K562 (cell line): Measurements from ENCODE around the gene TMC1. TPM values are rescaled to one million over a fixed set of nuclear protein-coding genes. Genes with fewer than 3 reads are reported as not detected.

Source experiments
- ATAC-seq: fragments of 200-7000 bp; cut with Tn5 transposase; 3 replicates; pipeline ENCODE4 v1.9.1; 2020; ENCODE audit warnings: moderate library complexity
- BruUV-seq: library from RNA; stranded (reverse); fragments of 400-500 nt; replicated peaks from 2 replicates; lab custom pipeline; 2021; lab: Mats Ljungman, UMichigan
- CTCF ChIA-PET: fragments of 300-600 bp; formaldehyde crosslinking; extraction: SDS; loops from one replicate; lab custom pipeline; 2021; ENCODE audit warnings: low intra/inter-chr PET ratio; lab: Yijun Ruan, JAX
- POLR2A ChIA-PET: fragments of 300-600, 350-650 bp; sonication (Branson Sonifier 250); formaldehyde crosslinking; extraction: SDS; loops from one replicate; lab custom pipeline; 2021; ENCODE audit warnings: antibody characterized with exemption, inconsistent platforms; lab: Yijun Ruan, JAX
- DNase-seq, 4 experiments: peaks; one replicate each; pipeline versions ENCODE4 v3.0.0 to v3.0.0-alpha.2; 2011 to 2018; ENCODE audit warnings: low spot score in 3 of 4, mixed read lengths in 3 of 4; ENCODE audit errors: extremely low read depth in 1 of 4
- FAIRE-seq: peaks from 2 replicates; lab custom pipeline; 2011; peaks lifted over from hg19 to GRCh38; lab: Jason Lieb, UNC
- H2AFZ ChIP-seq: 2 replicates; pipeline ENCODE4 v1.6.0; 2011; ENCODE audit warnings: low read depth, low read length, control low read depth, inconsistent platforms
- H3K27ac ChIP-seq: fragments of 200-600 bp; 3 replicates; pipeline ENCODE4 v1.8.0; 2011; ENCODE audit warnings: low read depth, mild to moderate bottlenecking, control low read depth, inconsistent platforms, low read length, moderate library complexity, mixed read lengths; ENCODE audit errors: extremely low read depth
- H3K27me3 ChIP-seq, 2 experiments: fragments of 300-600 bp in 1 of 2; 2 replicates in 1 of 2; 3 replicates in 1 of 2; pipeline versions ENCODE4 v1.6.0 to v1.8.0; 2011; ENCODE audit warnings: inconsistent platforms in 2 of 2, low read length in 2 of 2, mild to moderate bottlenecking in 1 of 2, mixed read lengths in 1 of 2, moderate library complexity in 1 of 2; ENCODE audit not compliant: control insufficient read depth in 2 of 2, insufficient read depth in 2 of 2
- H3K36me3 ChIP-seq: fragments of 300-600 bp; 3 replicates; pipeline ENCODE4 v1.8.0; 2011; ENCODE audit warnings: mild to moderate bottlenecking, low read length, inconsistent platforms; ENCODE audit not compliant: control insufficient read depth, insufficient read depth
- H3K4me1 ChIP-seq, 2 experiments: fragments of 200-600 bp in 1 of 2; replicated peaks in 1 of 2; 2 replicates in 1 of 2; 3 replicates in 1 of 2; pipeline versions ENCODE4 v1.5.1 to v1.8.0; 2011; ENCODE audit warnings: inconsistent platforms in 2 of 2, low read length in 2 of 2, mild to moderate bottlenecking in 1 of 2, mixed read lengths in 1 of 2, moderate library complexity in 1 of 2; ENCODE audit not compliant: control insufficient read depth in 2 of 2, insufficient read depth in 2 of 2
- H3K4me2 ChIP-seq: 2 replicates; pipeline ENCODE4 v1.6.1; 2011; ENCODE audit warnings: low read length, control low read depth, inconsistent platforms, mixed read lengths; ENCODE audit not compliant: insufficient read depth
- H3K4me3 ChIP-seq: fragments of 200-600 bp; sonication (generic), shearing (Covaris generic); 2 replicates; pipeline ENCODE4 v1.5.1; 2016; ENCODE audit warnings: control low read depth, inconsistent platforms
- H3K79me2 ChIP-seq: fragments of 200-600 bp; 3 replicates; pipeline ENCODE4 v1.8.0; 2011; ENCODE audit warnings: low read length, inconsistent platforms; ENCODE audit not compliant: control insufficient read depth, insufficient read depth
- H3K9ac ChIP-seq, 2 experiments: 2 replicates each; pipeline versions ENCODE4 v1.6.0 to v1.6.1; 2011; ENCODE audit warnings: low read depth in 2 of 2, low read length in 2 of 2, control low read depth in 1 of 2, inconsistent platforms in 1 of 2, mild to moderate bottlenecking in 1 of 2, mixed read lengths in 1 of 2; ENCODE audit not compliant: insufficient read depth in 1 of 2
- H3K9me1 ChIP-seq: one replicate; pipeline ENCODE4 v1.6.0; 2011; ENCODE audit warnings: inconsistent platforms, mild to moderate bottlenecking, low read length, moderate library complexity; ENCODE audit not compliant: control insufficient read depth, insufficient read depth
- H3K9me3 ChIP-seq: replicated peaks from 2 replicates; pipeline ENCODE4 v1.5.1; 2011; ENCODE audit warnings: low read depth, low read length, inconsistent platforms; ENCODE audit not compliant: control insufficient read depth, insufficient read depth
- H4K20me1 ChIP-seq: replicated peaks from 2 replicates; pipeline ENCODE4 v1.6.1; 2011; ENCODE audit warnings: low read length, inconsistent platforms, mixed read lengths; ENCODE audit not compliant: control insufficient read depth, insufficient read depth
- DMBX1 ChIP-seq: fragments of 250-450 bp; sonication (Bioruptor Pico); IDR thresholded peaks from 2 replicates; pipeline ENCODE4 v1.8.0; 2022; ENCODE audit warnings: inconsistent platforms, mild to moderate bottlenecking, moderate library complexity, borderline replicate concordance
- EHMT2 ChIP-seq: fragments of 450-650 bp; IDR thresholded peaks from 2 replicates; pipeline ENCODE4 v1.6.1; 2018; ENCODE audit warnings: antibody characterized with exemption
- ILF3 ChIP-seq: fragments of 450-650 bp; IDR thresholded peaks from 2 replicates; pipeline ENCODE4 v1.6.1; 2018; ENCODE audit warnings: antibody characterized with exemption, mild to moderate bottlenecking, moderate library complexity, borderline replicate concordance
- JUNB ChIP-seq: fragments of 450-650 bp; formaldehyde crosslinking; conservative IDR thresholded peaks from 2 replicates; pipeline ENCODE4 v1.4.0; 2020; ENCODE audit warnings: mild to moderate bottlenecking
- KLF6 ChIP-seq: fragments of 250-450 bp; sonication (Bioruptor Pico); IDR thresholded peaks from 2 replicates; pipeline ENCODE4 v1.4.0; 2020; ENCODE audit warnings: mild to moderate bottlenecking, moderate library complexity, borderline replicate concordance
- MEIS2 ChIP-seq: fragments of 450-650 bp; IDR thresholded peaks from 2 replicates; pipeline ENCODE4 v1.6.1; 2014; ENCODE audit warnings: mild to moderate bottlenecking; ENCODE audit not compliant: partially characterized antibody
- NFE2L1 ChIP-seq: fragments of 450-650 bp; IDR thresholded peaks from 2 replicates; pipeline ENCODE4 v1.6.1; 2016; ENCODE audit warnings: missing genetic modification characterization, low read depth, mild to moderate bottlenecking, missing compliant biosample characterization, moderate library complexity, borderline replicate concordance
- PHF8 ChIP-seq: fragments of 200-600 bp; sonication (generic); IDR thresholded peaks from 2 replicates; pipeline ENCODE4 v1.6.1; 2012; ENCODE audit warnings: mixed run types, mild to moderate bottlenecking, inconsistent platforms, low read length, moderate library complexity, borderline replicate concordance
- SIX5 ChIP-seq, 2 experiments: IDR thresholded peaks; 2 replicates each; pipeline ENCODE4 v1.6.1; 2011; ENCODE audit warnings: low read length in 2 of 2, borderline replicate concordance in 1 of 2, low read depth in 1 of 2, mild to moderate bottlenecking in 1 of 2, moderate library complexity in 1 of 2; ENCODE audit not compliant: insufficient read depth in 1 of 2
- SPI1 ChIP-seq: IDR thresholded peaks from 2 replicates; pipeline ENCODE4 v1.6.1; 2011; ENCODE audit warnings: low read depth, low read length, control low read depth, borderline replicate concordance
- TEAD1 ChIP-seq, 2 experiments: fragments of 450-650 bp in 1 of 2; sonication (generic) in 1 of 2; formaldehyde crosslinking; IDR thresholded peaks; 2 replicates each; pipeline versions ENCODE4 v1.4.0 to v1.8.0; 2020 to 2022; ENCODE audit warnings: mild to moderate bottlenecking in 2 of 2, missing genetic modification reagents in 1 of 2
- ZFX ChIP-seq: sonication (generic); formaldehyde crosslinking; IDR thresholded peaks from 2 replicates; pipeline ENCODE4 v1.8.0; 2022; ENCODE audit warnings: mild to moderate bottlenecking, missing genetic modification reagents, moderate library complexity
- ZNF764 ChIP-seq: fragments of 250-450 bp; sonication (Bioruptor Pico); IDR thresholded peaks from 2 replicates; pipeline ENCODE4 v1.4.0; 2020; ENCODE audit warnings: low read depth, mild to moderate bottlenecking, moderate library complexity
- WGBS: fragments of 100-300 bp; shearing (Covaris generic); methylation state at CpG from one replicate; pipeline ENCODE4 v1.1.6; 2016; ENCODE audit warnings: low coverage, mixed read lengths; ENCODE audit not compliant: insufficient coverage; ENCODE audit errors: missing lambda C conversion rate; 5-methylcytosine and 5-hydroxymethylcytosine counted together
- in situ Hi-C: fragments of 300-500 bp; cut with MboI; formaldehyde crosslinking; loops from 4 replicates; pipeline ENCODE4 v1.15.0; 2018; ENCODE audit warnings: inconsistent platforms, mixed read lengths
- intact Hi-C: fragments of 100-400 bp; cut with micrococcal nuclease; formaldehyde crosslinking; loops from 2 replicates; pipeline ENCODE4 v1.14.2; 2022
- polyA plus RNA-seq, 8 experiments: library from polyadenylated mRNA; depleted of rRNA in 4 of 8; stranded (reverse) in 5 of 8; unstranded in 3 of 8; fragments of >200 nt; fragmentation: Nextera tagmentation in 2 of 8; fragmentation: Illumina TruSeq in 1 of 8; extraction: Ambion mirVana in 2 of 8; extraction: Trizol in 1 of 8; gene quantifications; 2 replicates each; pipeline versions ENCODE4 v1.2.1 to v1.2.3, GENCODE V29; 2011 to 2014; ENCODE audit warnings: inconsistent platforms in 1 of 8, missing spikeins in 1 of 8
- total RNA-seq, 7 experiments: library from RNA; depleted of rRNA in 6 of 7; stranded (reverse); fragments of >200 nt in 6 of 7; fragmentation: Illumina TruSeq in 2 of 7; extraction: Trizol in 2 of 7; gene quantifications; 2 replicates each; pipeline versions ENCODE4 v1.2.1 to v1.2.3, GENCODE V29; 2011 to 2021; ENCODE audit warnings: low replicate concordance in 1 of 7
- TF ChIP-seq, protein P1 (sequence below): fragments of 450-650 bp; conservative IDR thresholded peaks from 2 replicates; pipeline ENCODE4 v1.6.1; 2016; ENCODE audit warnings: missing genetic modification characterization, low read depth, mild to moderate bottlenecking, control low read depth, missing compliant biosample characterization

The TMC1 gene
- total and polyA plus RNA-seq, 9 of the 15 experiments (the other 6 are each of a cell fraction or from before 2014, with no cell fraction given) = 0.10 to 0.15 TPM; not detected in 7

DNA sequence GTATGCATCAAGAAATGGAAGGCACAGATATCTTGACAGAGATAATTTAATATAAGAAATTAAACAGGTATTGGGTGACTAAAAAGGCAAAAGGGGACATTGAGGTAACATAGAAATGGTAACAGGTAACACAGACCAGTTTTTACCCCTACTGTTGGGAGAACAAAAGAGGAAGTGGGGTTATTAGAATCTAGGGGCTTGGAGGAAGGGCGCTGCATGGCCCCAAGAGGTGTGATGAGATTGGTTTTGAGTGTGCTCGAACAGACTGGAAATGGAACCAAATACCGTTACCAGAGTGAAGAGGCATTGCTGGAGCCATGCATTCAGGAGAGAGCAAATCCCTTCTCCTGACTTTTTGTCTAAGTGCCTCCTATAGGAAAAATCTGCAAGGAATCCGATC is 237.5 kb downstream of the TMC1 start:
- ATAC-seq (no peak), FAIRE-seq (no peak), DNase-seq (no peak)
- Histone ChIP-seq H3K9me3 (no peaks in the 10 kb centered on the region), H2AFZ (no peak overlapping the region), H3K4me3 (no peak overlapping the region), H3K9ac (no peak overlapping the region), H3K9me1 (no peaks in the 10 kb centered on the region), H3K36me3 (no peaks in the 10 kb centered on the region), H3K27ac (no peak overlapping the region), H4K20me1 (no peaks in the 10 kb centered on the region), H3K4me1 (no peaks in the 10 kb centered on the region), H3K79me2 (no peaks in the 10 kb centered on the region), H3K4me2 (no peak overlapping the region), H3K27me3 (no peaks in the 10 kb centered on the region; a peak in 1 of 5 replicates)
- in situ Hi-C loops (no loop called here), intact Hi-C loops (no loop called here)
- POLR2A ChIA-PET = no interaction called here
- CTCF ChIA-PET = no interaction called here
- 0% methylated on average over 2 of the region's 4 CpGs for WGBS
- TF ChIP-seq SPI1 (peak; percentile 71; the same call in 1 of the 2 replicates), JUNB (no peak)
- no TSS peak for BruUV-seq

DNA sequence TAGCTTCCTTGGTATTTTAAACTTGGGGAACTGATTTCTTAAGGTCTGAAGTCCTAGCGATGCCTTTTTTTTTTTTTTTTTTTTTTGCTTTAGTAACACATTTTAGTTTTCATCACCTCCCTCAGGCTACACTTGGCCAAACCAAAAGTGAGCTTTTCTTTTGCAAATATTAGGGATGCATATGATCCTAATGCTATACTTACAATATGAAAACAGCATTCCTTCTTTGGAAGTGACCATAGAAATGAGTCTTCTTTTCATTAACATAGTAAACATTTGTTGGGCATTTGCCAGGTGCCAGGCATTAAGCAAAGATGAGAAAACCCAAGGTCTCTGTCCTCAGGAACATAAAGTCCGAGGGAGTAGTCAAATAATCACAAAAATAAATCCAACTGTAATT is 241.6 kb downstream of the TMC1 start:
- WGBS = 0% methylated on average over 1 of the region's 2 CpGs
- Histone ChIP-seq H3K36me3 (no peaks in the 10 kb centered on the region), H3K4me3 (no peak overlapping the region), H3K27me3 (no peaks in the 10 kb centered on the region), H3K9ac (no peak overlapping the region), H3K79me2 (no peaks in the 10 kb centered on the region), H4K20me1 (no peaks in the 10 kb centered on the region), H3K9me1 (no peaks in the 10 kb centered on the region), H3K27ac (no peak overlapping the region), H3K4me1 (no peaks in the 10 kb centered on the region), H3K4me2 (no peak overlapping the region), H2AFZ (no peak overlapping the region), H3K9me3 (no peaks in the 10 kb centered on the region)
- DNase-seq = no peak
- ATAC-seq = no peak
- no TSS peak for BruUV-seq
- POLR2A ChIA-PET = interaction anchor here (1.0 kb wide), 1 partner anchor 398 kb away, joined by 3 read pairs; the partner anchor contains the start of gene ZFAND5
- in situ Hi-C loops (no loop called here), intact Hi-C loops (no loop called here)
- FAIRE-seq = no peak
- CTCF ChIA-PET = no interaction called here
- TF ChIP-seq NFE2L1 (tag) = no peak
- no peak for TF ChIP-seq MEIS2
- TF ChIP-seq ZNF764 (CRISPR knock-in tag) = no peak
- no peak for TF ChIP-seq DMBX1
- no peak for TF ChIP-seq ILF3
- TF ChIP-seq TEAD1 (CRISPR knock-in tag; IDR thresholded peaks at IDR 0.05) = no peak
- no peak for TF ChIP-seq ZFX (CRISPR knock-in tag)
- TF ChIP-seq KLF6 (CRISPR knock-in tag) = no peak
- TF ChIP-seq, protein P1, sequence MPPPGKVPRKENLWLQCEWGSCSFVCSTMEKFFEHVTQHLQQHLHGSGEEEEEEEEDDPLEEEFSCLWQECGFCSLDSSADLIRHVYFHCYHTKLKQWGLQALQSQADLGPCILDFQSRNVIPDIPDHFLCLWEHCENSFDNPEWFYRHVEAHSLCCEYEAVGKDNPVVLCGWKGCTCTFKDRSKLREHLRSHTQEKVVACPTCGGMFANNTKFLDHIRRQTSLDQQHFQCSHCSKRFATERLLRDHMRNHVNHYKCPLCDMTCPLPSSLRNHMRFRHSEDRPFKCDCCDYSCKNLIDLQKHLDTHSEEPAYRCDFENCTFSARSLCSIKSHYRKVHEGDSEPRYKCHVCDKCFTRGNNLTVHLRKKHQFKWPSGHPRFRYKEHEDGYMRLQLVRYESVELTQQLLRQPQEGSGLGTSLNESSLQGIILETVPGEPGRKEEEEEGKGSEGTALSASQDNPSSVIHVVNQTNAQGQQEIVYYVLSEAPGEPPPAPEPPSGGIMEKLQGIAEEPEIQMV = no peak
- TF ChIP-seq PHF8 = no peak
- no peak for TF ChIP-seq EHMT2
- TF ChIP-seq SIX5 (IDR thresholded peaks at IDR 0.05; ENCODE audit: borderline replicate concordance in 1 of 2, insufficient read depth in 1 of 2, low read depth in 1 of 2, low read length in 2 of 2) = no peak
